ENCODE data around the gene CARNS1.

Gene CARNS1

GRCh38 chr11:67408437-67409200 is 6.9 kb upstream of the CARNS1 start:
- H3K4me3 ChIP-seq (ENCODE audit: control insufficient read depth, low read depth, low read length), result no peak overlapping the region
- TF ChIP-seq CTCF (IDR thresholded peaks at IDR 0.05; ENCODE audit: control insufficient read depth, insufficient read depth, low read depth, low read length, missing control alignments), result no peak
- no peak for DNase-seq (ENCODE audit: low read depth)

- no peak for TF ChIP-seq CTCF (IDR thresholded peaks at IDR 0.05; ENCODE audit: control insufficient read depth, insufficient read depth, low read depth, low read length, missing control alignments)
- H3K4me3 ChIP-seq (ENCODE audit: control insufficient read depth, low read depth, low read length), result no peak overlapping the region
- DNase-seq (ENCODE audit: low read depth), result no peak
Observed at GRCh38 chr11:67409261-67409666, 6.2 kb upstream of the CARNS1 start.

- H3K4me3 ChIP-seq (ENCODE audit: control insufficient read depth, low read depth, low read length), result no peak overlapping the region
- DNase-seq (ENCODE audit: low read depth), result no peak
- TF ChIP-seq CTCF (IDR thresholded peaks at IDR 0.05; ENCODE audit: control insufficient read depth, insufficient read depth, low read depth, low read length, missing control alignments), result no peak
Observed at GRCh38 chr11:67409781-67410368, 5.6 kb upstream of the CARNS1 start.

- no peak for TF ChIP-seq CTCF (IDR thresholded peaks at IDR 0.05; ENCODE audit: control insufficient read depth, insufficient read depth, low read depth, low read length, missing control alignments)
- no peak for DNase-seq (ENCODE audit: low read depth)
- no peak overlapping the region for H3K4me3 ChIP-seq (ENCODE audit: control insufficient read depth, low read depth, low read length)
Observed at GRCh38 chr11:67410369-67410831, 5.1 kb upstream of the CARNS1 start.

- no peak overlapping the region for H3K4me3 ChIP-seq (ENCODE audit: control insufficient read depth, low read depth, low read length)
- no peak for DNase-seq (ENCODE audit: low read depth)
- TF ChIP-seq CTCF (IDR thresholded peaks at IDR 0.05; ENCODE audit: control insufficient read depth, insufficient read depth, low read depth, low read length, missing control alignments), result no peak
Observed at GRCh38 chr11:67410984-67411784, 4.3 kb upstream of the CARNS1 start.

GRCh38 chr11:67411785-67412152 is 3.7 kb upstream of the CARNS1 start:
- H3K4me3 ChIP-seq (ENCODE audit: control insufficient read depth, low read depth, low read length), result no peak overlapping the region
- DNase-seq (ENCODE audit: low read depth), result no peak
- TF ChIP-seq CTCF (IDR thresholded peaks at IDR 0.05; ENCODE audit: control insufficient read depth, insufficient read depth, low read depth, low read length, missing control alignments), result no peak

All from AG09309 (cell line).